Astrocyte of the spinal cord (primary cell): ENCODE data around the gene CHMP6.

Source experiments
- DNase-seq: peaks from one replicate; pipeline ENCODE4 v3.0.0; 2011; ENCODE audit warnings: low read depth, low spot score
- H3K4me3 ChIP-seq: 2 replicates; pipeline ENCODE4 v1.5.1; 2011; ENCODE audit warnings: low read depth, mild to moderate bottlenecking, low read length, moderate library complexity
- CTCF ChIP-seq: IDR thresholded peaks from 2 replicates; pipeline ENCODE4 v1.5.1; 2012; ENCODE audit warnings: low read depth, mild to moderate bottlenecking, low read length, inconsistent platforms
- in situ Hi-C: cut with HindIII; loops from 2 replicates; pipeline ENCODE4 v1.10.0; 2017; ENCODE audit warnings: low sequenced_read_pairs

Gene CHMP6

GRCh38 chr17:81019563-81020442, 28.2 kb downstream of the CHMP6 start:
- no peak for DNase-seq
- in situ Hi-C loops = no loop called here
- TF ChIP-seq CTCF = no peak

GRCh38 chr17:81020443-81020766, 28.8 kb downstream of the CHMP6 start:
- in situ Hi-C loops = no loop called here
- TF ChIP-seq CTCF = no peak
- no peak overlapping the region for H3K4me3 ChIP-seq
- DNase-seq = no peak

More at GRCh38 chr17:81019563-81020442, 28.2 kb downstream of the CHMP6 start:
- no peak overlapping the region for H3K4me3 ChIP-seq

GRCh38 chr17:81020767-81021497, 29.3 kb downstream of the CHMP6 start:
- DNase-seq = peak; percentile 71
- no peak for TF ChIP-seq CTCF
- no peak overlapping the region for H3K4me3 ChIP-seq
- in situ Hi-C loops = no loop called here

GRCh38 chr17:81021531-81022343, 30.1 kb downstream of the CHMP6 start:
- no peak for DNase-seq
- no peak overlapping the region for H3K4me3 ChIP-seq
- in situ Hi-C loops = no loop called here
- TF ChIP-seq CTCF = no peak

GRCh38 chr17:81022344-81022676, 30.7 kb downstream of the CHMP6 start:
- no peak for TF ChIP-seq CTCF
- DNase-seq = no peak
- H3K4me3 ChIP-seq = no peak overlapping the region
- in situ Hi-C loops = no loop called here

GRCh38 chr17:81025065-81025740, 33.6 kb downstream of the CHMP6 start:
- no peak overlapping the region for H3K4me3 ChIP-seq
- no peak for DNase-seq
- no peak for TF ChIP-seq CTCF
- in situ Hi-C loops = no loop called here
